ENCODE results near the gene UNK.

DNA sequence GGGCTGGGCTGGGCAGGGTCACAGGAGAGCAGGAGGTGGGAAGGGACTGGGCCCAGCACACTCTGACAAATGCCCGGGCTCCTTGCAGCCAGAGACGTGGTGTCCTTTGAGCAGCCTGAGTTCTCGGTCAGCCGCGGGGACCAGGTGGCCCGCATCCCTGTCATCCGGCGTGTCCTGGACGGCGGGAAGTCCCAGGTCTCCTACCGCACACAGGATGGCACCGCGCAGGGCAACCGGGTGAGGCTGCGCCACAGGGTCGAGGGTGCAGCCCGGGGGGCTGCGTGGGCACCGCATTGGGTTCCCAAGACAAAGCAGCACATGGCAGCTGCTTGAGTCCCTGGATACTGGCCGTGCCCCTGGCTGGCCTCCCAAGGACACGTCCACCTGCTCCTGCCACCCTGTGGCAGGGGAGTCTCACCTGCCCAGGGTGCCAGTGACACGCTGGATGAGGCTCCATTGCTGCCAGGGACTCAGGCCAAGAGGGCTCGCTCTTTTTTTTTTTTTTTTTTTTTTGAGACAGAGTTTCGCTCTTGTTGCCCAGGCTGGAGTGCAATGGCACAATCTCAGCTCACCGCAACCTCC, 40.9 kb upstream of the UNK start:
- TF ChIP-seq POLR2AphosphoS5 (IDR thresholded peaks at IDR 0.05), result peak in 2 of 3 donors; percentile 15 to 39
- TF ChIP-seq, protein P1, sequence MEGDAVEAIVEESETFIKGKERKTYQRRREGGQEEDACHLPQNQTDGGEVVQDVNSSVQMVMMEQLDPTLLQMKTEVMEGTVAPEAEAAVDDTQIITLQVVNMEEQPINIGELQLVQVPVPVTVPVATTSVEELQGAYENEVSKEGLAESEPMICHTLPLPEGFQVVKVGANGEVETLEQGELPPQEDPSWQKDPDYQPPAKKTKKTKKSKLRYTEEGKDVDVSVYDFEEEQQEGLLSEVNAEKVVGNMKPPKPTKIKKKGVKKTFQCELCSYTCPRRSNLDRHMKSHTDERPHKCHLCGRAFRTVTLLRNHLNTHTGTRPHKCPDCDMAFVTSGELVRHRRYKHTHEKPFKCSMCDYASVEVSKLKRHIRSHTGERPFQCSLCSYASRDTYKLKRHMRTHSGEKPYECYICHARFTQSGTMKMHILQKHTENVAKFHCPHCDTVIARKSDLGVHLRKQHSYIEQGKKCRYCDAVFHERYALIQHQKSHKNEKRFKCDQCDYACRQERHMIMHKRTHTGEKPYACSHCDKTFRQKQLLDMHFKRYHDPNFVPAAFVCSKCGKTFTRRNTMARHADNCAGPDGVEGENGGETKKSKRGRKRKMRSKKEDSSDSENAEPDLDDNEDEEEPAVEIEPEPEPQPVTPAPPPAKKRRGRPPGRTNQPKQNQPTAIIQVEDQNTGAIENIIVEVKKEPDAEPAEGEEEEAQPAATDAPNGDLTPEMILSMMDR (IDR thresholded peaks at IDR 0.05 in 8 of 11, conservative IDR thresholded peaks at IDR 0.05 in 3 of 11), result no peak

Measured in spleen (tissue), 7 donors.